Endothelial cell of umbilical vein (primary cell): ENCODE results near the gene OSBPL1A. TPM values are rescaled to one million over a fixed set of nuclear protein-coding genes. Genes with fewer than 3 reads are reported as not detected.

Experiments used
- BruUV-seq: library from RNA; stranded (reverse); fragments of 400-500 nt; replicated peaks from 2 replicates; lab custom pipeline; 2021; lab: Mats Ljungman, UMichigan
- CTCF ChIA-PET: fragments of 300-600, 350-600 bp; sonication (Branson Sonifier 250); formaldehyde crosslinking; loops from one replicate; lab custom pipeline; 2021; ENCODE audit warnings: antibody characterized with exemption, inconsistent platforms; lab: Charles Lee
- POLR2A ChIA-PET: fragments of 300-600, 350-600 bp; sonication (Branson Sonifier 250); formaldehyde crosslinking; loops from one replicate; lab custom pipeline; 2021; ENCODE audit warnings: antibody characterized with exemption, inconsistent platforms; lab: Charles Lee
- DNase-seq: peaks from one replicate; pipeline ENCODE4 v3.0.0-alpha.2; 2011; ENCODE audit warnings: low read depth, low spot score
- FAIRE-seq: peaks from 2 replicates; lab custom pipeline; 2011; peaks lifted over from hg19 to GRCh38; lab: Jason Lieb, UNC
- H2AFZ ChIP-seq: 2 replicates; pipeline ENCODE4 v1.6.0; 2012; ENCODE audit warnings: low read depth, low read length, control low read depth, inconsistent platforms
- H3K27ac ChIP-seq: 2 replicates; pipeline ENCODE4 v1.5.1; 2011; ENCODE audit warnings: low read depth, mild to moderate bottlenecking, control low read depth, low read length, moderate library complexity; ENCODE audit not compliant: insufficient read depth
- H3K27me3 ChIP-seq, 2 experiments: 2 replicates each; pipeline versions ENCODE4 v1.6.0 to v1.6.1; 2011; ENCODE audit warnings: low read length in 2 of 2, mixed read lengths in 1 of 2; ENCODE audit not compliant: control insufficient read depth in 2 of 2, insufficient read depth in 2 of 2
- H3K36me3 ChIP-seq, 2 experiments: 2 replicates in 1 of 2; 3 replicates in 1 of 2; pipeline ENCODE4 v1.5.1; 2011; ENCODE audit warnings: low read length in 2 of 2, mild to moderate bottlenecking in 1 of 2, moderate library complexity in 1 of 2; ENCODE audit not compliant: control insufficient read depth in 2 of 2, insufficient read depth in 2 of 2; ENCODE audit errors: extremely low read depth in 1 of 2
- H3K4me1 ChIP-seq: 3 replicates; pipeline ENCODE4 v1.5.1; 2011; ENCODE audit warnings: mild to moderate bottlenecking, low read length; ENCODE audit not compliant: control insufficient read depth, insufficient read depth; ENCODE audit errors: extremely low read depth
- H3K4me2 ChIP-seq: 2 replicates; pipeline ENCODE4 v1.6.1; 2011; ENCODE audit warnings: low read length, control low read depth, mixed read lengths; ENCODE audit not compliant: insufficient read depth
- H3K4me3 ChIP-seq, 3 experiments: fragments of 200-600 bp in 1 of 3; sonication (generic), shearing (Covaris generic) in 1 of 3; replicated peaks in 1 of 3; 2 replicates each; pipeline ENCODE4 v1.5.1; 2011 to 2016; ENCODE audit warnings: control low read depth in 3 of 3, low read length in 3 of 3, mild to moderate bottlenecking in 2 of 3, inconsistent platforms in 1 of 3, low read depth in 1 of 3, moderate library complexity in 1 of 3; ENCODE audit not compliant: insufficient read depth in 1 of 3
- H3K79me2 ChIP-seq: 2 replicates; pipeline ENCODE4 v1.6.0; 2012; ENCODE audit warnings: low read length, inconsistent platforms; ENCODE audit not compliant: control insufficient read depth, insufficient read depth
- H3K9ac ChIP-seq: replicated peaks from 2 replicates; pipeline ENCODE3; 2011; ENCODE audit warnings: low read length, control low read depth; ENCODE audit not compliant: insufficient read depth; ENCODE audit errors: extremely low read depth
- H3K9me1 ChIP-seq: replicated peaks from 3 replicates; pipeline ENCODE4 v1.6.0; 2011; ENCODE audit warnings: mild to moderate bottlenecking, low read length; ENCODE audit not compliant: control insufficient read depth, insufficient read depth; ENCODE audit errors: extremely low read depth
- H3K9me3 ChIP-seq: replicated peaks from 2 replicates; pipeline ENCODE4 v1.5.1; 2012; ENCODE audit warnings: low read length, inconsistent platforms; ENCODE audit not compliant: control insufficient read depth, insufficient read depth
- H4K20me1 ChIP-seq: replicated peaks from 2 replicates; pipeline ENCODE3; 2011; ENCODE audit warnings: mild to moderate bottlenecking, low read length; ENCODE audit not compliant: control insufficient read depth, insufficient read depth; ENCODE audit errors: extremely low read depth
- CTCF ChIP-seq, 2 donors: IDR thresholded peaks; 1 replicate in 1 of 2; 2 replicates in 1 of 2; pipeline ENCODE4 v1.5.1; 2011; ENCODE audit warnings: low read length in 2 of 2, mild to moderate bottlenecking in 2 of 2, moderate library complexity in 2 of 2, control low read depth in 1 of 2, inconsistent platforms in 1 of 2, low read depth in 1 of 2; ENCODE audit not compliant: insufficient read depth in 1 of 2; ENCODE audit errors: extremely low read depth in 1 of 2
- EZH2 ChIP-seq: IDR thresholded peaks from 2 replicates; pipeline ENCODE4 v1.6.1; 2012; ENCODE audit warnings: borderline replicate concordance, low read depth, mild to moderate bottlenecking, moderate library complexity, low read length, inconsistent platforms; ENCODE audit not compliant: severe bottlenecking
- FOS ChIP-seq: IDR thresholded peaks from 2 replicates; pipeline ENCODE4 v1.6.1; 2011; ENCODE audit warnings: mild to moderate bottlenecking, low read length, moderate library complexity, borderline replicate concordance; ENCODE audit not compliant: insufficient read depth
- GATA2 ChIP-seq: IDR thresholded peaks from 2 replicates; pipeline ENCODE4 v1.7.0; 2011; ENCODE audit warnings: low read depth, mild to moderate bottlenecking, moderate library complexity, mixed read lengths, low read length; ENCODE audit not compliant: insufficient read length, insufficient read depth
- JUN ChIP-seq: IDR thresholded peaks from 2 replicates; pipeline ENCODE4 v1.6.1; 2011; ENCODE audit warnings: borderline replicate concordance, low read depth; ENCODE audit not compliant: insufficient read length, insufficient read depth
- MAX ChIP-seq: IDR thresholded peaks from 2 replicates; pipeline ENCODE4 v1.6.1; 2011; ENCODE audit not compliant: insufficient read depth, insufficient read length
- MYC ChIP-seq: IDR thresholded peaks from one replicate; pipeline ENCODE4 v1.6.1; 2011; ENCODE audit warnings: mild to moderate bottlenecking, low read depth, low read length
- POLR2A ChIP-seq: IDR thresholded peaks from 2 replicates; pipeline ENCODE4 v1.6.1; 2012; ENCODE audit warnings: low read depth, mild to moderate bottlenecking, control low read depth, low read length
- POLR2AphosphoS5 ChIP-seq: IDR thresholded peaks from 2 replicates; pipeline ENCODE4 v1.6.1; 2012; ENCODE audit warnings: low read depth, mild to moderate bottlenecking, control low read depth, low read length, moderate library complexity; ENCODE audit not compliant: insufficient read depth
- dilution Hi-C: fragments of 300-500 bp; cut with MboI; formaldehyde crosslinking; loops from one replicate; pipeline ENCODE4 v1.15.0; 2019; ENCODE audit warnings: low sequenced_read_pairs; ENCODE audit not compliant: extremely low pct_ligation_motif_present
- intact Hi-C: fragments of 100-400 bp; cut with micrococcal nuclease; formaldehyde crosslinking; loops from one replicate; pipeline ENCODE4 v1.10.0; 2022
- polyA plus RNA-seq, 4 experiments: library from polyadenylated mRNA; depleted of rRNA in 3 of 4; stranded (reverse) in 3 of 4; unstranded in 1 of 4; fragments of >200 nt; gene quantifications; 2 replicates each; pipeline versions ENCODE4 v1.2.1 to v1.2.3, GENCODE V29; 2011 to 2012; ENCODE audit warnings: missing spikeins in 1 of 4
- total RNA-seq: library from RNA; stranded (reverse); gene quantifications from 2 replicates; pipeline ENCODE4 v1.2.3, GENCODE V29; 2021

OSBPL1A gene
- total and polyA plus RNA-seq, 2 donors (not counting 3 experiments of a cell fraction or from before 2014, with no cell fraction given) = 6.4 to 16.5 TPM

GRCh38 chr18:24142376-24142775, 255.2 kb downstream of the OSBPL1A start:
- TF ChIP-seq FOS (no peak), CTCF (IDR thresholded peaks at IDR 0.05; ENCODE audit: extremely low read depth in 1 of 2, insufficient read depth in 1 of 2, low read depth in 1 of 2, low read length in 2 of 2) (no peak), POLR2AphosphoS5 (no peak), POLR2A (no peak), MAX (no peak), EZH2 (no peak), MYC (no peak), GATA2 (no peak), JUN (no peak)
- Histone ChIP-seq H3K27ac (no peak overlapping the region), H2AFZ (no peak overlapping the region), H3K4me2 (no peak overlapping the region), H3K27me3 (no peaks in the 10 kb centered on the region), H3K36me3 (no peaks in the 10 kb centered on the region), H3K4me1 (peaks cover 4% of the 10 kb centered on the region), H3K79me2 (no peaks in the 10 kb centered on the region), H4K20me1 (no peaks in the 10 kb centered on the region), H3K9me1 (no peaks in the 10 kb centered on the region), H3K9me3 (no peaks in the 10 kb centered on the region), H3K9ac (no peak overlapping the region), H3K4me3 (no peak overlapping the region)
- FAIRE-seq (no peak), DNase-seq (no peak)
- dilution Hi-C loops (no loop called here), intact Hi-C loops (no loop called here)
- BruUV-seq = no TSS peak
- CTCF ChIA-PET = interaction anchor here (2.4 kb wide), 1 partner anchor 34 kb away, joined by 5 read pairs; no protein-coding TSS in a partner anchor
- POLR2A ChIA-PET = no interaction called here
